Activated CD4-positive, CD25-positive, alpha-beta regulatory T cell (primary cell): ENCODE data around the gene DPEP3.
A peak's percentile ranks its signal among the peaks of the same experiment; 100 is the strongest.
"Not testable (repeated sequence)": the region's sequence is repeated elsewhere in the genome, so short reads cannot be mapped to it uniquely, and the experiment has no call there.

ENCODE experiments used
- DNase-seq, 4 experiments: peaks; one replicate each; lab custom pipeline; 2025; lab: John Stamatoyannopoulos, UW

The DPEP3 gene

DNA sequence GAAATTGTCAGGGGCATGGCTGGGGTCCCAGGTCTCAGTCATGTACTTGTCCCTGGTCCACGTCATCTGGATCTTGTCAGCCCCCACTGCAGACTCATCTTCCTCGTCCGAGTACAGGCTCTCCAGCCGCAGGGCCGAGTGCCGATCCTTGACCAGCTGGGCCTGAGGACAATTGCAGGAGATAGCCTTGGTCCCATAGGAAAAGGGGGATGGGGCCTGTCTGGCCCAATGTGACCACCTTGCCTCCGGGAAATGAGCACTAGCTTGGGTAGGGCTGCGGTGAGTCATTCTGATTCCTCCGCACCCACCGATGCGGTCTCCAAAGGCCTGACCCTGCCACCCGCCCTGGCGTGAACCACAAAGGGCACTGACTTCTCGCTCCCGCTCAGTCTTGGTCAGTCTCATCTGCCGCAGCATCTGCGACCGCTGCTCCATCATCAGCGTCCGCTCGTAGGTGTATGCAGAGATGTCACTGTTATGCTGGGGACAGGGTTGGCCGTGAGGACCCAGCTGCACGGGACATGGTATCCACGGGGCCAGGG, 34.8 kb downstream of the DPEP3 start:
- no peak for DNase-seq

DNA sequence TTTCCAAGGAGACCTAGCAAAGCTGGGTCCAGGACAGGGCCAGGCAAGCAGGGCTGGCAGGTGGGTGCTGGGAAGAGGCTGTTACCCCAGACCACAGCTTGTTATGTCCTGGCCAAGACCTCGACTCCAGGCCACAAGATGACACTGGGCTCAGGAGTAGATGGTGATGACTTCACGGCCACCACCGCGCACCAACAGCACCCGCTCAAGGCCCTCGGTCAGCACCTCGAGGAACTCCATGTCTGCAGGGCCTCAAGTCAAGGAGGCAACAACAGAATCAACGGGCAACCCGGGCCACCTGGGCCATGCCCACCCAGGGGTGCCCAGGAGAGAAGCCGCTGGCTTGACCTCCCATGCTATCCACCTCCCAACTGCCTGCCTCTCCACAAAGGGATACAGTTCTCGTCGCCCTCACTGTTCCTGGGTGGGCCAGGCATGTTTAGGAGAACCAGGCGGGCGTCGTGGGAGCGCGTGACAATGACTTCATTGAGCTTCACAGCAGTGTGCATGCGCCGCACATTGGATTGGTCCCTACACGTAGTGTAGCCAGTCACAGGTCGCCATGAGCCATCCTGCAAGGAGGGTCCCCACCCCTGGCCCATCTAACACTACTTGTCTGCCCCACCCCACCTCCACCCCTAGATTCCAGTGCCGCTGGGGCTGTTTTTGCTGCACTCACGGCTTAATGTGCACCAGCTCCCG, 35.5 kb downstream of the DPEP3 start:
- no peak for DNase-seq

DNA sequence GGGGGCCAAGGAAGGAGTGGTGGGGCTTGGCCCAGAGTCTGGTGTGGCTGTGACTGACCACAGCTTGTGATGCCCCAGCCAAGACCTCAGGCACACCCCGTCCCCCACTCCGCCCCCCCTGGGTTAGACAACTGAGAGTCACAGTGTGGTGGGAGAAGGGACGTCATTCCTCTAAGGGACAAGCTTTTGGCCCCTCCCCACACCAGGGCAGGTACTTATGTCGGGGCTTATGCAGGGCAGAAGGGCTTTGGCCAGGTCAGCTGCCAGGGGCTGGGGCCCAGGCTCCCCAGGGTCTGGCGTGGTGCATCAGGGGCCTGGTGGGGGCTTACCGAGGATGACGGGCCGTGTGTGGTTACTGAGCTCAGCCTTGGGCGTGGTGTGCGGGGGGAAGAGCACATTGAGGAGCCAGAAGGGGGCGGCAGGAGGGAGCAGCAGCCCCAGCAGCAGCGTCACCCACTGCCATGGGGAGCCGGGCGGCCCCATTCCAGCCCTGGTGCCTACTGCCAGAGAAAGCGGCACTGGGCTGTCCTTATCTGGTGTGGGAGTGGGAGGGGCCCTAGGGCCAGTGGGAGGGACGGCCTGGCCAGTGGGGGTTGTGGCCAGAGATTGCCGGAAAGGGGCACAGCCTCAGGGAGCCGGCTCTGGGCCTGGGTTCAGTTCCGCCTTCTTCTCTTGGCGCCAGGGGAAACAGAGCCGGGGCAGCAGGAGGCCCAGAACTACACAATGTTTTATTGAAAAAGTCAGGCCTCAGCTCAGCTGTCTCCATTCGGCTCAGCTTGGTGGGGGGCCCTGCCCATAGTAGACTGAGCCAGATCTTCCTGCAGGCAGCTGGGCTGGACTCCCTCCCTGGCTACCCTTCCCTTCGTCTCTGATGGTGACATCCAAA, 36.4 kb downstream of the DPEP3 start, which contains the start of gene LCAT:
LCAT (minus strand) TSS at position 502 of the 886 bp plus-strand sequence; CDS start at position 483, 19 bp downstream.
- no peak for DNase-seq

DNA sequence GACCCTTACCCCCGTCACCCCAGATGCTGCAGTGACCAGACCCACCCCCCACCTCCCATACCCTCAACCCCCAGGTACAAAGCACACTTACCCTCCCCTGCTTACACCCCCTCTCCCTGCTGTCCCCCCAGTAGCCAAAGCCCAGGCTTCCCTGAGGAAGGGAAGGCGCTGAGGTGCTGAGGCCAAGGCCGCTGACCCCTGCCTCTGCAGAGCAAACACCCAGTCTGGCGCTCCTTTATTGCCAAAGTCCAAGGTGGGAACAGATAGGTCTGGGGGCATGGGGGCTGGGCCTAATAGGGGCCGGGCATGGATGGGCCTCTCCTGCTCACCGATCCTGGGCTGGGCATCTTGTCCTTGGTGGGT, 37.1 kb downstream of the DPEP3 start:
- no peak for DNase-seq

DNA sequence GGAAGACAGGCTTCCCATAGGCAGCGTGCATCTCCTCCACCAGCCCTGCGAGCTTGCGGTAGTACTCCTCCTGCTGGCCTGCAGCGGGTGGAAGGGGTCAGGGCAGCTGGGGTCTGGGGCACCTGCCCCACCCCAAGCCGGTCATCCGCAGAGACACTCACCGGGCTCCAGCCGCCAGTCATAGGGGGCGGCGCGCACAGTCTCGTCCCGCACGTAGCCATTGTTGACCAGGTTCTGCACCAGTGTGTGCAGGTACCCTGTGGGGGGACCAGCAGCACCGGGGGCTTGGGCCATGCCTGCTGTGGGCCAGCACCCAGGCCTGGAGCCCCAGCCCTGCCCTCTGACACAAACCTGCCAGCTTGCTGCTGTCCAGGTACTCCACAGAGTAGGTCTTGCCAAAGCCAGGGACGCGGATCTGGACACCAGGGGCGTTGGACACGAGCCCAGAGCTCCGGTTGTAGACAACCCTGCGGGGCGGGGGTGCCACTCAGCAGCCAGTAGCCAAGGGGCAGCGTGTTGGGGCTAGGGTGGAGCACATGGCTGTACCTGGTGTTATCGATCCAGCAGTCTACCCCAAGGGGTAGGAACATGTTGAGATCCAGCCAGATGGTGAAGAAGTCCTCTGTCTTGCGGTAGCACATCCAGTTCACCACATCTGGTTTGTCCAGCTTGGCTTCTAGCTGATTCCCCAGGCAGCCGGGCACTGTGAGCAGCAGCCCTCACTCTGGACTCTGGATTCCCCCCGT, 37.6 kb downstream of the DPEP3 start:
- no peak for DNase-seq

DNA sequence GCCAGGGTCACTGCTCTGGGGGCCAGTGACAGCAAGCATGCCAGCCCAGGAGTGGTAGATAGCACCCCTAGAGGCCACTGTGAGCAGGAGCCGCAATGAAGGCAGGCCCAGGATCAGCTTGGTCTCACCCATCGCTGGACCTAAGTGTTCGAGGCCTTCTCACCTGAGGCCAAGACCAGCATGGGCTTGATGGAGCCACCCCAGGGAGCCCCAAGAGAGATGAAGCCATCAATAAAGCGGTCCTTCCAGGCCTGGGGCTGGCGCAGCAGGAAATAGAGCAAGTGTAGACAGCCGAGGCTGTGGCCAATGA, 38.1 kb downstream of the DPEP3 start:
- peak in 1 of 4 experiments; percentile 21 for DNase-seq

DNA sequence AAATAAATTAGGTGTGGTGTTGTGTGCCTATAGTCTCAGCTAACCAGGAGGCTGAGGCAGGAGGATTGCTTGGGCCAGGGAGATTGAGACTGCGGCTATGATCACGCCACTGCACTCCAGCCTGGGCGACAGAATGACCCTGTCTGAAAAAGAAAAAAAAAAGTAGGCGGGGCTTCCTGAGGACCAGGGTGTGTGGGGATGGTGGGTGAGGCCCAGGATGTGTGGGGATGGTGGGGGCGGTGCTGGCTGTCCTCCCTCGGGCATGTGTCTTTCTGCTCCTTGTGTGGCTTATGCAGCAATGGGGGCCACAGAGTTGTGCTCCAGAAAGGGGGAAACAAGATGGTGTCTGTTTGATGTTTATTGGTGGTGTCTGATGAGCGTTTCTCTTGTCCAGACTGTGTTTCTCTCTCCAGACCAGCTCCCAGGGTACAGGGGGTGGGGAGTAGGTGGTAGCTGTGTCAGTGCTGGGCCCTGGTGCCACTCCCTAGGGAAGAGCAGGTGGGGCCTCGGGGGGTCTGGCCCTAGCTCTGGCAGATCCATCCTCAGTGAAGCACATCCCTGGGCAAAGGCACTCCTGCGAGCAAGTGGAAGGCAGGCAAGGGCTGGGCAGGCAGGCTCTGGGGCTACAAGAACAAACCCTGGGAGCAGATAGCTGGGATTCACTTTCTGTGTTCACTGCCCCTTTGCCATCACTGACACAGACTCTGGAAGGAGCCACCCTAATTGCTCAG, 38.7 kb downstream of the DPEP3 start:
- no peak for DNase-seq

DNA sequence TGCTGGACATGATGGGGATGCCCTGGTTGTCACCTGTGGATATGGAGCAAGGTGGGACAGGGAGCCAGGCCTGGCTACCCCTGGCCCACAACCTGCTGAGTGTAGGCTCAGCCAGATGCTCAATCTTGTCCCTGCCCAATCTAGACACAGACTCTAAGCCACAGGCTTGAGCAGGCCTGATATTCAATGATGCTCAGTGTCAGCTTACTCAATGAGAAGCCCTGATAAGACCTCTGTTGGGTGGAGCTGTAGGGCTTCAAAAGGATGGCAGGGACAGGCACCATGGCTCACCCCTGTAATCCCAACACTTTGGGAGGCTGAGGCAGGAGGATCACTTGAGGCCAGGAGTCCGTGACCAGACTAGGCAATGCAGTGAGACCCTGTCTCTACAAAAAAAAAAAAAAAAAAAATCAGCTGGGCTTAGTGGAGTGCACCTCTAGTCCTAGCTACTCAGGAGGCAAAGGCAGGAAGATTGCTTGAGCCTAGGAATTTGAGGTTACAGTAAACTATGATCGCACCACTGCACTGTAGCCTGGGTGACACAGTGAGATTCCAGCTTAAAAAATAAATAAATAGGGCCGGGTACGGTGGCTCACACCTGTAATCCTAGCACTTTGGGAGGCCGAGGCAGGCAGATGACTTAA, 39.7 kb downstream of the DPEP3 start:
- no peak for DNase-seq

DNA sequence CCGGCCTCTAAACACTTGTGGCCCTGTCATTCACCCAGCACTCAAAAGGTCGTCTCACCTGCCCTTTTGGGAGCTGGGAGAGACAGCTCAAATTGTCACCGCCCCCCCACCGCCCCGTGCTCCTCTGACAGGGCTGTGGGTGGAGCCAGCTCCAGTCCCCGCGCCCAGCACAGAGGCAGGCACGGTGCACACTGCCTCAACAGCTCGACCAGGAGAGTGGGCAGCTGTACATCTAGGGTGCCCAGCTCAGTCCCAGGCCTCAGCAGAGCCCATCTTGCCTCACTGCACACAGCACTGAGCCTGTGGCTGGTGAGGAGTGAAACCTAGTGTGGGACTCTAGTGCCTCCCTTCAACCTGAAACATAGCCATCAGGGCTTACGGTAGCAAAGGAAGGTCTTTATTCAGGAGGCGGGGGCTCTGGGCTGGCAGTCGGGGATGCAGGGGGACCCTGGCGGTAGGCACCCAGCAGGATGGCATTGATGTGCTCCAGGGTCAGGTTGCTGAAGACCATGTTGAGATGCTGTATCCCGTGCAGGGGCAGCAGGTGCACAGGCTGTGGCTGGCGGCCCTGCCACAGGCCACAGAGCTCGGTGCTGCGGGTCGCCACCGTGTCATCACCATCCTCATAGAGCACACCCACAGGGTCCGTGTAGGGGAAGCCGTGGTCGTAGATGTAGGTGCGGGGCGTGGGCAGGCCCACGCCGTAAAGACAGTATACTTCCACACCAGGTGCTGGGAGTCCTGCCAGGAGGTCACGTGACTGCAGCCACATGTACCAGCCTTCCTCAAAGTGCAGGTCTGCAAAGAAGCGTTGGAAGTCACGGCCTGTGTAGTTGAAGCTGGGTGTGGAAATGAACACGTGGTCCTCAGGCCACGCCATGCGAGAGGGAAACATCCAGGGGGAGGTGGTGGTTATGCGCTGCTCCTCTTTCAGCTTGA, 40.5 kb downstream of the DPEP3 start:
- DNase-seq = no peak

DNA sequence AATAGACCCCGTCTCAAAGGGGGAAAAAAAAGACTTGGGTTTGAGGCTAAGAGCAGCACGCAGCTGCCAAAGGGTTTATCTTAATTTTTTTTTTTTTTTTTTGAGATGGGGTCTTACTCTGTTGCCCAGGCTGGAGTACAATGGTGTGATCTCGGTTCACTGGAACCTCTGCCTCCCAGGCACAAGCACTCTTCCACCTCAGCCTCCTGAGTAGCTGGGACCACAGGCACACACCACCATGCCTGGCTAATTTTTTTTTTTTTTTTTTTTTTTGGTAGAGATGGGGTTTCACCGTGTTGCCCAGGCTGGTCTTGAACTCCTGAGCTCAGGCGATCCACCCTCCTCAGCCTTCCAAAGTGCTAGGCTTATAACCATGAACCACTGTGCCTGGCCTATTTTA, 42.6 kb downstream of the DPEP3 start:
- DNase-seq = not testable (repeated sequence)

DNA sequence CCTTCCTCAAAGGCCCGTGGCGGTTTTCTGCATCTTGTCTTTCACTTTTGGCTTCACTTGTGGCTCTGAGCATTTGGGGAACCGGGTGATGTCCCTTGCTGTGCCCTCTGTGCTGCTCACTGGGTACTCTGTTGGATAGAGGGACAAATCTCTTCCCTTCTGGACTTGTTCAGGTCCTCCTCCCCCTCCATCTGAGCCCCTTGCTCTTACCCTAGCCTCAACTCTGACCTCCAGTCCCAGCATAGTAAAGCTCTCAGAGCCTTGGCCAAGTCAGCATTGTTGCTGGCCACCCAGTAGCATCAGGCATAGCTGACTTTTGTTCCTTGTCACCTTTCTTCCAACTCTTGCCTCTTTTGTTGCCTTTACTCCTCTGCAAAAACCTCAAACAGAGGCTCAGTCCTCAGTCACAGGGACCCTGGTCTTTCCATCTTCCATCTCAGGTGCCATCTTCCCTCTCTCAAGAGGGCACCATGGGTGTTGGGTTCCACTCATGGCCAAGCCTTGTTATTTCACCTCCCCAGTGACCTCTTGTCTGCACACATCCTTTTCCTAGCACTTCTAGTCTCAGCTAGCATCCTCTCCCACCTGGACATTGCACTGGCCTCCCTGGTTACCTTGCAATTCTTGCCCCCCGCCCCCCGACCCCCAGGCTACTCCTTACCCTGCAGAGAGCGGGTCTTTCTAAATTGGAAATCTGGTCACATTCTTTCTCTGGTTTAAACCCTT, 43.3 kb downstream of the DPEP3 start:
- no peak for DNase-seq

DNA sequence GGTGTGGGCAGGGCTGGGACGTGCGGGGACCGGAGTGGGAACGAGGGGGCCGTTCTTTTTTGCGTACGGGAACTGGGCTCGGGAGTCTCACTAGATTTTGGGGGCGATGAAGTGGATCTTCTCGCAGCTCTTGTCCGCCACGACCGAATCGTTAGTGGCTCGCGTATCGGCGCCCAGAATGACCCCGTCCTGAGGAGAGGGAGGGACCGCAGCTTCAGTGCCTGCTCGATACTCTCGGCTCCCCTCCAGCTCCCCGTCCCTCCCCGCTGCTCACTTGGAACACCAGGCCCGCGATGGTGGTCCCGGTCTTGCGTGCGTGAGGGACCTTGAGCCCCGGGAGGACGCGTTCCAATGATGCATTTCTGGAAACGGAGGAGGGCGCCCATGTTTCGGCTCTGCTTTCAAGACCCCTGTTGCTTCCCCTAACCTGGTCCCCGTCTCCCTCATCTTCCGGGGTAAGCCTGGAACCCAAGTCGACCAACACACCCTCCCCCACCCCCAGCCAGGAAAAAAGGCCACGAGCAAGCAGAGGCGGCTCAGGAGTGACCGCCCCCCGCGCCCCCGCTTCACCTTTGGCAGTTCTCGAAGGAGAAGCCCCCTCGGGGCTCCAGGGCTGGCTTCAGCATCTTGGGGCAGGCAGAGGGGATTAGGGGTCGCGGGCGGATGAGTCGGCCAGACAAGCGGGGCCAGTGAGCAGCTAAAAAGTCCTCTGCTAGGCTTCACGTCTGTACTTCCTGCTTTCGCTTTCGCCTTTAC, 44.0 kb downstream of the DPEP3 start, which contains the start of gene PSMB10:
PSMB10 (minus strand) TSS at position 727 of the 756 bp plus-strand sequence; CDS start at position 626, 101 bp downstream.
- peak; percentile 39 to 64 (median 52) for DNase-seq

DNA sequence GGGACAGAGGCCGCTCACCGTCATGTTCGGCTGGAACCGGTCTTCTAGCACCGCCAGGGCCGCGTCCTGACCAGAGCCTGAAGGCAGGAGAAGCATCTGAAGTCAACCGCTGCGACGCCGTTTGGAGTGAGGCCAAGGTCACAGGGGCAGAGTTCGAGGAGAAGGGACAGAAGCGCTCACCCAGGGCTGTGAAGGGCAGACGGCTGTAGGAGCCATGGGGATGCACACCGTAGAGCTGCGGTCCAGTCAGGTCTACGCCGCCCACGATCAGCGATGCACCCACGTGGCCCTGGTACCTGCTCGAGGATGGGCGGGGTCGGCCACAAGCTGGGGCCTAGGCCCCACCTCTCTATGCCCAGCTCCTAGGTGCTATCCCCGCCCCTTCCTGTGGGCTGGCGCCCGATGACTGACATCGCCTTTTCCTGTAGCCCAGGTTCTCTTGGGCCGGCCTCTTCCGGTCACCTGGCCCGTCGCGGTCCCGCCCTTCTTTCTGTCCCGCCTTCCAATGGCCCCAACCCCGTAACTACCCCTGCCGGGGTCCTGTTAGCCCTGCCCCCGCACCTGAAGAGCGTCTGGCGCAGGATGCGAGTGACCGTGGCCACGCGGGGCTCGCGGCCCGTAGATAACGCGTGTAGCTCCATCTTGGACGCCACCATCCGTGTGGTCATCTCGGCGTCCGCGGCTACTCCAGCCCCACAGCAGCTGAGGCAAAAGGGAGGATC, 44.7 kb downstream of the DPEP3 start:
- peak; percentile 82 to 93 (median 90) for DNase-seq

DNA sequence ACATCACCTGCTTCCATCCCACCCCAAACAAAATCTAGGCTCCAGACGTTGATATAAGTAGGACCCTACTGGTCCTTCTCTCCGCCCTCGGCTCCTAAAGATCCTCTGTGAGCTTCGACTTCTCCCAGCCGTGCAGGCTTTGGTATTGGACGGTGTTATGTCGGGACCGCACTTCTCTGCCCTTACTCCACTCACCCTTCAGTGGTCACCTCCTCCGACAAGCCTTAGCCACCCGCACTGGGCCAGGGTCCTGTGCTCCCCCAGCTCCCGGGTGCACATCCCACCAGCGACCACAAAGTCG, 45.2 kb downstream of the DPEP3 start:
- no peak for DNase-seq

DNA sequence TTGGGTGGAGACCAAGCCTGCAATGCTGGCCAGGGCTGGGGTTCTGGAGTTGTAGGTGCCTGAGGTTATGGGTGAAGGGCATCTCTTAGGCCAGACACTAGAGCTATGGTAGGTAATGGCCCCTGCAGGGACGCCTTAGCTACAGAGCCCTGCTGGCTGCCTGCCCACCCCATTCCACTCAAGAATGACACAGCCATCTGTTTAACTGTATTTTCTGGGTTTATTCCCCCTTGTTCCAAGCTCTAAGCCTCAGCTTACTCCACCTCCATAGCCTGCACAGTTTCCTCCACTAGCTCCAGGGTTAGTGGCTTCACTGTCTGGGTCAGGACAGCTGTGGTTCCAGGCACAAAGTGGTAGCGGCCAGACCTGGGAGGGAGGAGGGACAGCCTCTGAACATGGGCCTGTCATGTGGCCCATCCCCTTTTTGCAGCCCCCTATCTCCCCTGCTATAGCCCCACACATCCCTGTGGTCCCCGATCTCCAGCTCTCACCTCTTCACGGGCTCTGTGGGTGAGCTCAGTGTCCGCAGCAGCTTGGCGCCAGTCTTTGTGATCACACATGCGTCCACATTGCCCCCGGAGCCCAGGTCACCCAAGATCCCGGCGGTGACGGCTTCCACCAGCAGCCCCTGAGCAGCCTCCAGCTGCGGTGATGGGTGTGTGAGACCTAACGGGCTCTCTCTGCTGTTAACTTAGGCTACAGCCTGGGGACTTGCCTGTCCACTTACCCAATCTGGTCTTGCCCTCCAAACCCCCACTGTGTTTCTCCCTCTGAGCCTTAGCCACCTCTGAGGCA, 45.8 kb downstream of the DPEP3 start:
- no peak for DNase-seq

DNA sequence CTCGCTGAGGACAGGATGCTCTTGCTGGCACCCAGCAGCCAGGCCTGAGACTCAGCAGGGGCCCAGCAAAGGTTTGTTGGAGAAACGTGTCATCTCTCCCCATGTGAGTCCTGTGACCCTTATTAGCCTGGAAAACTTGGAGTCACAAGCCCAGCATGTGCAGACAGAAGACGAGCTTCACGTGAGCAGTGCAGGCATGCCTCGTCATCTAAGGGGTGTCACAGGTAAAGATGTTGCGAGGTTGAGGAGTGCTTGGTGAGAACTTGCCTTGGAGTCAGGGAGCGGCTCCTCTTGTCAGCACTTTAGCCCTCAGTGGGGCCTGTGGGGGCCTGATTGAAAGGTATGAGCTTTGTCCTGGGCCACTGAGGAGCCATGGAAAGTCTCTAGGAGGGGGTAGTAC, 46.5 kb downstream of the DPEP3 start:
- no peak for DNase-seq

DNA sequence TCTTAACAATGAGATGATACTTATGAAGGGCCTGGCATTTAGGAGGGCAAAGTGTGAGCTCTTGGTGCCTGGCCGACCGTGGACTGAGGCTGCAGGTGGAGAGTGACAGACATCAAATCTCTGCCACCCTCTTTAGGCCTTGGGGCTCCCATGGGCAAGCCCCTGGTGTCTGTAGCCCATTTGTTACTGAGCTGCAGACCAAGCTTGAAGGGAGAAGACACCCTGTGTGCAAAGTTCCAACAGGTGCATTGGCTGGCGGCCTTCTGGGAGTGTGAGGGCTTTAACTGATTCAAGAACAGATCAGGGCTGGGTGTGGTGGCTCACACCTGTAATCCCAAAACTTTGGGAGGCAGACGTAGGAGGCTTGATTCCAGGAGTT, 47.8 kb downstream of the DPEP3 start:
- no peak for DNase-seq
